NCI-H2171 treated with DMSO at 0.1 percent for 48 hours (cell line): Measurements from ENCODE around the gene FAM114A1.
"Not testable (repeated sequence)": the region's sequence is repeated elsewhere in the genome, so short reads cannot be mapped to it uniquely, and the experiment has no call there.

Experiments
- DNase-seq: peaks from one replicate; lab custom pipeline; 2025; lab: John Stamatoyannopoulos, UW

FAM114A1 gene

GRCh38 chr4:38967260-38968095 lies 99.9 kb downstream of the FAM114A1 start:
- DNase-seq, result no peak

DNA sequence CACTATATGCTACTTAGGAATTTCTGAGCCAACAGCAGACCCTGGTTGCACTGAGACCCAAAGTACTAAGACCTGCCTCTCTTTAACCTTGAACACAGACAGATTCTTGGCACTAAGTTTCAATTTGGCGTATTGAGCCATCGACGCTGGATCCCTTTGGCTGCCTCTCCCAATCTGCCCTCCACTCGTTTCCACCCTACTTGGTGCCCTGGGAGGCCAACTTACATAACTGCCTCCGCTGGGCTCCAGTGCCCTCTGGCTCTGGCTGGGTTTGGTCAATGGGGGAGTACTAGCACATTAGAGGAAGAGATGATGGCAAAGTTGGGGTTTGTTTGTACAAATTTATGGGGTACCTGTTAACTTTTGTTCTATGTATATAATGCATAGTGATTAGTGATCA lies 101.1 kb downstream of the FAM114A1 start:
- no peak for DNase-seq

DNA sequence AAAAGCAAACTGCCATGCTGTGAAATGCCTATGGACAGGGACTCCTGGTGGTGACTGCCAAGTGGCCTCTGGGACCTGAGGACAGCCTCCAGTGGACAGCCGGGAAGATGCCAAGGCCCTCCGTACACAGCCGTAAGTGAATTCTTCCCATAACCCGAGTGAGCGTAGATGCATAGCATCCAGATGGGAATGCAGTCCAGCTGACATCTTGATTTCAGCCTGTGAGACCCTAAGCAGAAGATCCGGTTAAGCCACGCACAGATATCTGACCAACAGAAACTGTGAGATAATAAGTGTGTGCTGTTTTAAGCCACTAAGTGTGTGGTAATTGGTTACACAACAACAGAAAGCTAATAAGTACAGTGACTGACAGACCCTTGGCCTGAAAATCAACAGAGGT lies 108.7 kb downstream of the FAM114A1 start:
- no peak for DNase-seq

DNA sequence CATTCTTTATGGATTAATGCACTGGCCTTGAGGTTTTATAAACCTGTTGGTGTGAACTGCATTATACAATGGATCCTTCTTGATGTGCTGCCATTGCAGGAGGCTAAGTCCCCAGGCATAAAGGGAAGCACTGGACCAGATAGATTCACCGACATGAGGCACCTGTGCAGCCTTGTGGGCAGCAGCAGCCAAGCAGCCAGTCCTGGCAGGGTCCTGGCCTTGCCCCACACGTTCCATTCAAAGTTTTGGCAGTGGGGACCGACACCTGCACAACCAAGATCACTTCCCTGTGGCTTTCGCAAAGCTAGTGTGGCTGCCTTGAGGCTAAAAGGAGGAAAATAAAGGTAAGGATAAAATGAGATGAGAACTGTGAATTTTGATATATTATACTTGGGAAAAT lies 111.5 kb downstream of the FAM114A1 start:
- DNase-seq, result no peak

DNA sequence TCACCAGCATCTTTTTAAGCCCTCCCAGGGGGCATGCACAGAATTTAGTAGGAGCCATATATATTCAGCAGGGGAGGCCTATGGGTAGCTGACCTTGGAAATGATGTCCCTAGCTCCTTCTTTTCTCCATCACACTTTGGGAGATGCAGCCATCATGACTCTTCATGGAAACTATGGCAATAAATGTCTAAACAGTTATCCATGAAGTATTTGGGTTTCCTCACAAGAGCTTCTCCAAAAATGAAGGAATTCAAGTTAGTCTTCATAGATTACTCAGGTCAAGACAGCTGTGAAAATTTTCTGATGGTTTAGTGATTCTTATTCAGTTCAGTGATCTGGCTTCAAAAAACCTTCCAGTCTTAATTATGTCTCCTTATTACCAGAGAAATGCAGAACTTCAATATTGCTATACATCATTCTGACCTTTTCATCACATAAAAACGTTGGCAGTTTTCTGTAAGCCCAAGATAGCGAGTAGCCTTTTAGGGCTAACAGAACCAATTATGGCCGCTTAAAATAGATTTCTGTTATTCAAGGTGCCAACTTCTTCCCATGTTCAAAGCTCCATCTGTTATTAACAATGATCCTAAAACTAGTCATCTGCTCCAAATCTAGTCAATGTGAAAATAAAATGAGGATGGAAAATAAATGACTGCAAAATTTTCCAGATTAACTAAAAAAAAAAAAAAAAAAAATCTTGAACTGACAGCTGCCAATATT lies 112.1 kb downstream of the FAM114A1 start:
- DNase-seq, result no peak

DNA sequence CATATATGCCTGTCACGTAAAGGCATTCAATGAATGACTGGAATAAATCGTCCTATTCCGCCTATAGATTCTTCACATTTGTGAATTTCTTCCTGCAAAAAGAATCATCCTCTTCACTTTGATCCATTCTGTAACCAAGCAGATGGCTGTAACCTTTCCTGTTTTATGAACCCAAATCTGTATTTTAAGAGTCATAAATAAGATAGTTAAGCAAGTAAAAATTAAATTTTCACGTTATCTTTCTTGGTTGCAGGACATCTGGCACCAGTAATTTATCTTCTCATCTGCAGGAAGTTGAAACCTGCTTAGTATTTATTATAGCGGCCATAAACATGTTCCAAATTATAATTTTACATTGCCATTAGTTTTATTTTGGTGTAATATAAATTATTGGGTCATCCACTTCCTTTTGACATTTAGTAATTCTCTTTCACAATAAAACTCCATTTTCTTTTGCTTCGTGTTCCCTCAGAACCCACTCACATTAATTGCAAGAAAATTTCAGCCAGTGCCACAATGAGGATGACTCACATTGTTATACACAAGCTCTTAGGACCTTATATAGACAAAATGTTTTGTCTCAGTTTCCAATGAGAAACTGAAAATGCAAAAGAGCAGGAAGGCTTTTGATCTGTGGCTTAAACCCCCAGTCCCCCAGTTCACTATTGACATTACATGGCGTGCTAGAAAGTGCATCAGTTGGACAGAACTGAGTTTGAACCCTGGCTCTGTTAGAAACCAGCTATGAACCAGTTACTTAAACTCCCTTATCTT lies 113.5 kb downstream of the FAM114A1 start:
- no peak for DNase-seq

DNA sequence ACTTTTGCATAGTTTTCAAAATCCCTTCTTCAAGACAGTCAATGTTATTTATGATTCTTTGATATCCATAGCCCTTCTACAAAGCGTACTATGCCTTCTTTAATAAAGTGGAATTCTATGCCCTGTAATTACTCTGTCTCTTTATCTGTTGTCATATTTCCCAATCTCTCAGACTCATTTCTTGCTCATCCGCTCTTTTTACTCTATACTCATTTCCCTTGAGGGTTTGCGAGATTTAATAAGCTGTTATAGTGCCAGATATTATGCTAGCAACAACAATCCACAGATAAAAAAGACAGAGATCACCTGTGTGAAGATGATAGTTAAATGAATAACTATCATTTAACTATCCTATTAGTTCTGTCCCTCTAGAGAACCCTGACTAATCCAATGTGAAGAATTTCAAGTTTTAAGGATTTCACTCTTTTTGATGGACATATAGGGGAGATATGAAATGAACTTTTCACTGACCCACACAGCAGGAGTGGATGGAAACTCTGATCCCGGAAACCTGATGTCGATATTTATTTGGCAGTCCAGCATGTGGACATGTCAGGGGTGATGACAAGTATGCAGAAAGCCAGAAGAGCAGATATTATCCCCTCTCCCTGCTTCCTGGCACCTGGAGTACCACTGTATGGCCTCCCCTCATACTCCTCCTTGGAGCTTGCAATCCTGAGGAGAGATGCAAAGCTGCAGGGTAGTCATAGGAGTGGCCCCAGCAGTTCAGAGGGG lies 114.9 kb downstream of the FAM114A1 start:
- DNase-seq, result no peak

DNA sequence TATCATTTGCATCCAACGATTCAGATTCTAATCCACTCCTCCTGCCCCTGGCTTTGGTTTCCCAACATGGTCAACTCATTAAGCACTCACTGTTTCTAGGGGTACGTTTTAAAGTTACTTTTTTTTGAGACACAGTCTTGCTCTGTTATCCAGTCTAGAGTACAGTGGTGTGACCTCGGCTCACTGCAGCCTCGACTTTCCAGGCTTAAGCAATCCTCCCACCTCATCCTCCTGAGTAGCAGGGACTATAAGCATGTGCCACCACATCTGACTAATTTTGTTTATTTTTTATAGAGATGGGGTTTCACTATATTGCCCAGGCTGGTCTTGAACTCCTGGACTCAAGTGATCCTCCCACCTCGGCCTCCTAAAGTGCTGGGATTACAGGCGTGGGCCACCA lies 115.7 kb downstream of the FAM114A1 start:
- DNase-seq, result no peak

GRCh38 chr4:38983787-38984598 lies 116.4 kb downstream of the FAM114A1 start:
- DNase-seq, result no peak

- DNase-seq, result no peak
Measured at GRCh38 chr4:38985410-38986100, 117.9 kb downstream of the FAM114A1 start.

- DNase-seq, result no peak
Measured at GRCh38 chr4:38987491-38987890, 119.9 kb downstream of the FAM114A1 start.

DNA sequence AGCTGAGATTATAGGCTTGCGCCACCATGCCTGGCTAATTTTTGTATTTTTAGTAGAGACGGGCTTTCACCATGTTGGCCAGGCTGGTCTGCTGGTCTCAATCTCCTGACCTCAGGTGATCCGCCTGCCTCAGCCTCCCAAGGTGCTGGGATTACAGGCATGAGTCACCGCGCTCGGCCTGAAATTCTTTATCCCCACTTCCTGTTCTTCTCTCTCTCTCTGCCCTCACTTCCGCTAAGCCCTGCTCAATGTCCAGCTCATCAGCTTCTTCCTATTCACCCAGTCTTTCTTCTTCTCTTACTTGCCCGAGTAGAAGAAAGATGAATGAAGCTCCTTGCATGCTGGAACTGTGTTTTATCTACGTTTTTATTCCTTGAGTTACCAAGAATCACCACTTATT lies 120.7 kb downstream of the FAM114A1 start:
- not testable (repeated sequence) for DNase-seq

DNA sequence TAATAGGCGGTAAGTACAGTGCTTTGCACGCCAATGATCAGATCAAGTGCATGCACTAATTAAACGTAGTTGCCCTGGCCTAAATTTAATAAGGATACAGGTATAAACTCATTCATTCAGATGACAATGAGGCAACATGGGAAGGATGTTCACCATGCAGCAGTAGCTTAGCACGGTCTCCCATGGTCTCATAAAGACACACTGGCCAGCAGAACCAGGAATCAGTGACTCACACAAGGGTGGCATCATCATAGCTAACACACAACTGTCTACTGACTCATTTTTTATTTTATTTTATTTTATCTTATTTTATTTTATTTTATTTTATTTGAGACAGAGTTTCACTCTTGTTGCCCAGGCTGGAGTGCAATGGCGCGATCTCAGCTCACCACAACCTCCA lies 121.9 kb downstream of the FAM114A1 start:
- DNase-seq, result no peak

DNA sequence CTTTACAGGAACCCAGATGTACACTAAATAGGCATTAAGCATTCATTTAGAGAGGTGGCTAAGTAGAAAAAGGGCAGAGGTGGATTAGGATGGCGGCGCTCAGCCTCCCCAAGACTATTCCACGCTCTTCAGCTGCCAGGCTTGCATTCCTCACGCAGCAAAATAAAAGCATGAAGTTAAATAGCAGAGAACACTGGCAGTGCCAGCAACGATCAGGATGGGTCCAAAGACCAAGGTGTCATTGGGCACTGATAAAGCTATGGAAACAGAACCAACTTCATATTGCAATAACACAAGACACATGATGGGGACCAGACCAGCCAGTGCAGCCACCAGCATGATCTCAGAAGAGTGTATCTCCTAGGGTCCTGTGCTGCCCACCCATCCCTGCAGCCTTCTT lies 122.6 kb downstream of the FAM114A1 start:
- no peak for DNase-seq

GRCh38 chr4:38993683-38994082 lies 126.1 kb downstream of the FAM114A1 start:
- no peak for DNase-seq

GRCh38 chr4:38994135-38994534 lies 126.5 kb downstream of the FAM114A1 start:
- DNase-seq, result no peak
